ENCODE measurements around the gene DIDO1.

GRCh38 chr20:62832212-62832922 is 93.9 kb downstream of the DIDO1 start:
- no peak for TF ChIP-seq CTCF (IDR thresholded peaks at IDR 0.05; ENCODE audit: insufficient read depth, low read length, poor library complexity, severe bottlenecking)
- TF ChIP-seq EZH2phosphoT487 (conservative IDR thresholded peaks at IDR 0.05; ENCODE audit: low read length) = no peak

Data from SU-DHL-6 (cell line).